HG03565 (cell line): ENCODE data around the gene SYTL5.

Experiments used
- ATAC-seq: cut with Tn5 transposase; IDR thresholded peaks from one replicate; pipeline ENCODE4 v1.9.1; 2021; ENCODE audit warnings: mild to moderate bottlenecking, moderate library complexity; ENCODE audit not compliant: unreplicated experiment

Gene SYTL5

DNA sequence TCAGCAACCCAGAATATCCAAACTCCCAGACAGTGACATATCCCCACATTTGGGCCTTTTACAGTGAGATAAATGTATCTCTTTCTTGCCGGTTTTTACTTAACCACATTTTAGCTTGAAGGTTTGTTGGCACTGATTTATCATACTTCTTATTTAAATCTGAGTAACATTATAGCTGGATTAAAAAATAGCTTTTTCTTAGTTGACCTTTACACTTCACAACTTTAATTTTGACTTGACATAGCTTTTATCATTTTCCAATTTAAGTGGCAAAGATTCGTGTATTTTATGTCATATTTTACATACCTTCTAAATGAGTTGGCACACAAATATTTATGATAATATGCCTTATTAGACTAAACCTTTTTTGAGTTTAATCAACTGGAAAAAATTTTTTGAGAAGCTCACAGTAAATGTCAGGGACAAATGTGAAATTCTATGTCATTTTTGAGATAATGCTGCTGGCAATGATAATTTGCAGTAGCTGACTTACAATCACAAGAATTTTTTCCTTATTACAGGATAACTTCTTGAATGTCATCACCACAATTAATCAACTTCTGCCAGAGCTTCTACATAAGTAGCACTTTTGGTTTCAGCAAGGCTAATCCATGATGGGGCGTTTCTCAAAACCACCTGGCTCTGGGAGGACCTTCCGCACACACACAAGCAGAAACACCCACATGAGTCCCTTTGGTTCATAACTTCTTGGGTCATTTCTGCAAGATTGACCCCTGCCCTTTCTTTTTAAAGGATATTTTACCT, 80.3 kb downstream of the SYTL5 start:
- no peak for ATAC-seq

DNA sequence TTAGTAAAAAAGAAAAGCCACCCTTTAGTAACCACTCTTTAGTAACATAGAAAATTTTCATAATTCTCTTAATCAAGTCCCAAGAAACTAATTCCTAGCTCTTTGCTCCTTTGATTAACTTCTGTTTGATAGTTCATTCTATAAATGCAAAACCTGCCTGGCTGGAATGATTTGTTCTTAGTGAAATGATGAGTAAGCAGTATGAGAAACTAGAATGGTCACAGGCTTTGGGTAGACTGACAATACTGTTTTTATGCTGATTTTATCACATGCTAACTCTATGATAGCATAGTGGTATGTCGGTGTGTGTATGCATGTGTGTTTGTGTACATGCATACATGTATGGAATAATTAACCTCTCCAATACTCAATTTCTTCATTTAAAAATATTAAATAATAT, 81.2 kb downstream of the SYTL5 start:
- no peak for ATAC-seq

DNA sequence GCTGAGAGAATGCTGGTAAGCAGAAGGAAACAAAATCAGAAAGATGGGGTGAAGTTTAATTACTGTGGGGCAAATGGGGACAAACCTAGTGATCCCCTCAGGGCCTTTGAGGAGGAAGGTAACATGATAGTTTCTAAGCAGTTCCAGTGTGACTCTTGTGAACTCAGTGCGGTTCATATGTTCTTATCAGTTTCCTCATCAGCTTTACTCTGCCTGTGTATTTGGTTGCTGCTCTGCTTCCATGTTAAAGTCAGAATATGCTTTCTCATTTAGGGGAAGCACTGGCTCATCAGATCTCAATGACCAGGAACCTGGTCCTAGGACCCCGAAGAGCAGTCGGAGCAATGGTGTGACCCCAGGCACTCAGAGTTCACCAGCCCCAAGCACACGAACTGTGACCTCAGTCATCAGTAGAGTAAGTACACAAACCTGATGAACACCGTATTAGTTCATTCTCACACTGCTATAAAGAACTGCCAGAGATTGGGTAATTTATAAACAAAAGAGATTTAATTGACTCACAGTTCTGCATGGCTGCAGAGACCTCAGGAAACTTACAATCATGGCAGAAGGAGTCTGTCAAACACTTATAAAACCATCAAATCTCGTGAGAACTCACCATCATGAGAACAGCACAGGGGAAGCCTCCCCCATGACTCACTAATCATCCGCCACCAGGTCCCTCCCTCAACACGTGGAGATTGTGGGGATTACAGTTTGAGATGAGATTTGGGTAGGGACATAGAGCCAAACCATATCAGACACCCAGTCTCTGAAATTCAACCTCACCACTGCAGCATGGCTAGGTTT, 83.0 kb downstream of the SYTL5 start:
- ATAC-seq: no peak

DNA sequence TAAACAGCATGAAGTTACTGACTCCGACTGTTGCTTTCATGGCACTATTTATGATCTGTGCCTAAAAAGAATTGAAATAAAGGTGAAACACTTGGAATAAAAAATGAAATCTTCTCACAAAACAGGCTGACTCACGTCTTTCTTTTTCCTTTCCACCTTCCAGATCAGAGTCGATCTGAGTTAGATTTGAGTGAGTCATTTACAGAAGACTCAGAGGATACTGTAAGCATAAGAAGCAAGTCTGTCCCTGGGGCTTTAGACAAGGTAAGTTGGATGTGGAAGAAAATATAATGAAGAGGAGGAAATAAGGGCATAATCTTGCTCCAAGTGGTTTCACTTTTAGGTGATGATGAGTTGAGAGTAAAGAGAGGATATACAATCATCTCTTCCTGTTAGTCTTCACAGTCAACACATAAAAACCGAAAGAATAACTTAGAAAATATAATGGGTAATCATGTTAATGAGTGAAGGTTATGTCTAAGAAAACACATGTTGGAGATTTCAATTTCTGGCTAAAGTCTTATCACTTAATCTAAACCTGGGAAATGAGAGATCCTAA, 89.7 kb downstream of the SYTL5 start:
- no peak for ATAC-seq

DNA sequence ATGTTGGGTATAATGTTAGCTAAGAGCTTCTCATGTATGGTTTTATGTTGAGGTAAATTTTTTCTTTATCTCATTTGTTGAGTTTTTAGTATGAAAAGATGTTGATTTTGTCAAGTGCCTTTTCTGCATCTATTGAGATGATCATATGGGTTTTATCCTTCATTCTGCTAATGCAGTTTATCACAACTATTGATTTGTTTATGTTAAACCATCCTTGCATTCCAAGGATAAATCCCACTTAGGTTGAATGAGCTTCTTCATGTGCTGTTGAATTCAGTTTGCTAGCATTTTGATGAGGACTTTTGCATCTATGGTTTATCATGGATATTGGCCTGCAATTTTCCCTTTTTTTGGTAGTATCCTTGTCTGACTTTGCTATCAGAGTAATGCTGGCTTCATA, 93.3 kb downstream of the SYTL5 start:
- ATAC-seq: no peak

DNA sequence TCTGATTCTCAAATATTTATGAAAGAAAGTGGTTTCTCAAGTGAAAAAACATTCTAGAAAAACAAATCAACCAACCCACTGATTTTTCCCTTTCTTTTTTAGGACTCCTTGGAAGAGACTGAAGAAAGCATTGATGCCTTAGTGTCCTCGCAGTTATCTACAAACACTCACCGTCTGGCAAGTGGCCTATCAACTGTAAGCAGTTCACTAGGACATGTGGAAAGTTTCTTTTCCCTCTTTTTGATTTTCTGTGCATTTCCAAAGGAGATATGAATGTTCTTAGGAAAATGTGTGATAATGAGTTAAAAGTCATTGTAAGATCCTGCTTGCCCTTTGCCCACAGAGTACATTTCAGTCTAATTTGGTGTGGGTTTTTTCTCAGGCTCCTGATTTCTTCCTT, 95.9 kb downstream of the SYTL5 start:
- no peak for ATAC-seq

DNA sequence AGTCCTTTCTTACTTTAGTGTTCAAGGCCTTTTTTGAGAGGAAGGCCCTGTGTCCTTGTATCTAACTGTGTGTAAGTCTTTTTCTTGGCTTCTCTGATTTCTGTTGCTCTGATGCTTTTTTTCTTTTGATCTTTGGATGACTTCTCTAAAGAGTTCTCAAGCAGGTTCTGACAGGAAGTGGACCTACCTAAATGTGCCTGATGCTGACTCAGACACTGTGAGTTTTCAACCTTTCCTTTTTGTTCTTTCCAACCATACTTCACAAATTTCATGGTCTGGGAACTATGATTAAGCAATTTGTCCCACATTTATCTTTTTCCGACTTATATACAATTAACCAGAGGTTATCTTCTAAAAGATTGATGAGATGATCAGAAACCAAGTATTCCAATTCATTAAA, 96.5 kb downstream of the SYTL5 start:
- no peak for ATAC-seq

DNA sequence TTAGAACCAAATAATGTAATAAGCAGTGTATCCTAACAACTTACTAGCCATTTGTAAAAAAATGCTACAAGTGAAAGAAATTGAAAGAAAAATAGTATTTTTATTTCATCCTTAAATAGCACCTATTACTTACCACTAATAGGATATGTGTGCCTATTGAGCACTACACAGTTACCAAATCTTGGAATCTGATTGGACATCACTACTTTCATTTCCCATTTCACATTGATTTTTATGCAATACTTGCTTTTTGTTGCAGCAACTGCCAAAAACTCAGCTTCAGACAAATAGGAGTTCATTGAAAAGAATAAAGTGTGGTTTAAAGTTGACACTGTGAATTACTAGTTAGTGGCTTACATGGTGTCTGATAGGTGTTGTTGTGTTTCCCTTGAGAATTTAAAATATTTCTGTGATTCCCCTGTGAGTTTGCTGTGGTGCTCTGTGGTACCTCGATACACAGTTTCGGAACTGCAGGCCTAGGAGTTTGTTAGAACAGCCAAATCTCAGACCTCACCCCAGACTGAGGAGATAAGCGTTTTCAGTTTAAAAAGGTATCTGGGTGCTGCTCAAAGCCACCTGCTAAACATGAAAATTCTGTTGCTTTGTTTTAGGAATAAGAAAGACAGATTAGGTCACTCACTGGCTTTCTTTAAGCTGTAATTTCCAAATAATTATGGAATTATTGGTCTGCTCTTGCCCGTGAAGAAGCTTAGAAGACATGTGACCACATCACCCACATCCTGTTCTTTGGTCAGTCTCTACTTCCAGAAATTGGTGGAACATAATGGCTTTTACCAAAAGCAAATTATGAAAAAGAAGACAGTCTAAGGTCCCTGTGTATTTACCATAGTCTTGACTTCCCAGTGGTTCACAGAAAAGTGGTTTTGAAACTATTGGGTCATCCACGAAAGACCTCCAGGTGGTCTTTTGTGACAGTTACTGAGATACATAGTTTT, 97.8 kb downstream of the SYTL5 start:
- peak; percentile 84 for ATAC-seq

DNA sequence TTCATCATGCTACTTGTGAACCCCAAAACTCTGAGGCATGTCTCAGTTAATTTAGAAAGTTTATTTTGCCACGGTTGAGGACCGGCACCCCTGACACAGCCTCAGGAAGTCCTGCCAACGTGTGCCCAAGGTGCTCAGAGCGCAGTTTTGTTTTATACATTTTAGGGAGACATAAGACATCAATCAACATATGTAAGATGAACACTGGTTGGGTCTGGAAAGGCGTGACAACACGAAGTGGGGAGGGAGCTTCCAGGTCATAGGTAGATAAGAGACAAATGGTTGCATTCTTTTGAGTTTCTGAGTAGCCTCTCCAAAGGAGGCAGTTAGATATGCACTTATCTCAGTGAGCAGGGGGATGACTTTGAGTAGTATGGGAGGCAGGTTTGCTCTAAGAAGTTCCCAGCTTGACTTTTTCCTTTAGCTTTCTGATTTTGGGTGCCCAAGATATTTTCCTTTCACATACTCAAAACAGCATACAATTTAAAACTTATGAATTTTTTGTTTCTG, 98.9 kb downstream of the SYTL5 start:
- no peak for ATAC-seq

DNA sequence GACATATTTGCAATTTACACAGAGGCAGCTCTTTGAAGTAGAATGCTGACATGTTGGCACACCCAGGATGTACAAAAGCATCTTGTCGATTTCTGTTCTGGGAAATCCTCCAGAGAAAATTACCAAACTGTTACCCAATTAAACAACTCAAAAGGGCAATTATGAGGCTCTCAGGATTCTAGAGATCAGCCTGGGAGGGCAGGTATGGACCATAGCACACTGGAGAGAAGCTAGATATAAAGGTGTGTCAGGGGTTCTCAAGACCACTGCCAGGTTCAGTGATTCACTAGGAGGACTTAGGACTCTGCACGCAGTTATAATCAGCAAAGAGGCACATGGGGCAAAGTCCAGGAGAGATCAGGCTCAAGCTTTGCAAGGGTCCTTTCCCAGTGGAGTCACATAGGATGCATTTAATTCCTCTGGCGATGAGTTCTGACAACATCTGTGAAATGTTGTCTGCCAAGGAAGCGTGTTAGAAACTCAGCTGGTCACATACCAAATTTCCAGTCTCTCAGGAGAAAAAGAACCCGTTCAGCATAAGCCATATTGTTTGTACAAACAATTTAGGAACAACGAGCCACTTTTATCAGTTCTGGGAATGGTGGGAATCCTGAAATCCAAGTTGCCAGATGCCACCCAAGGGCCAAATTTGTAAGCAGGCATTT, 100.8 kb downstream of the SYTL5 start:
- no peak for ATAC-seq

DNA sequence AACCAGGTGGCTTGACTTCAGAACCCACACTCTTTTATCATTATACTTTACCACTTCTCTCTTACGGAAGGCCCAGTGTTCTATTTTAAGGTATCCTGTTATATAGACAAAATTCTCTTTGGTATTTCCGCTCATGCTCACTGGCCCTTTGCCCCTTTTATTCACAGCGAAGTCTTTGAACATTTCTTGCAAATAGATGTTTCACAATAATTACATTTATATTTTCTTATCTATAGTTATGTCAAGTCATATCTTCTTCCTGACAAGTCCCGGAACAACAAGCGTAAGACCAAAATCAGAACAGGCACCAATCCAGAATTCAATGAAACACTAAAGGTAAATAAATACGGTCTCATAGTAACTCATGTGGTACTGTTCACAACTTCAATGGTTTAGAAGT, 102.0 kb downstream of the SYTL5 start:
- no peak for ATAC-seq

DNA sequence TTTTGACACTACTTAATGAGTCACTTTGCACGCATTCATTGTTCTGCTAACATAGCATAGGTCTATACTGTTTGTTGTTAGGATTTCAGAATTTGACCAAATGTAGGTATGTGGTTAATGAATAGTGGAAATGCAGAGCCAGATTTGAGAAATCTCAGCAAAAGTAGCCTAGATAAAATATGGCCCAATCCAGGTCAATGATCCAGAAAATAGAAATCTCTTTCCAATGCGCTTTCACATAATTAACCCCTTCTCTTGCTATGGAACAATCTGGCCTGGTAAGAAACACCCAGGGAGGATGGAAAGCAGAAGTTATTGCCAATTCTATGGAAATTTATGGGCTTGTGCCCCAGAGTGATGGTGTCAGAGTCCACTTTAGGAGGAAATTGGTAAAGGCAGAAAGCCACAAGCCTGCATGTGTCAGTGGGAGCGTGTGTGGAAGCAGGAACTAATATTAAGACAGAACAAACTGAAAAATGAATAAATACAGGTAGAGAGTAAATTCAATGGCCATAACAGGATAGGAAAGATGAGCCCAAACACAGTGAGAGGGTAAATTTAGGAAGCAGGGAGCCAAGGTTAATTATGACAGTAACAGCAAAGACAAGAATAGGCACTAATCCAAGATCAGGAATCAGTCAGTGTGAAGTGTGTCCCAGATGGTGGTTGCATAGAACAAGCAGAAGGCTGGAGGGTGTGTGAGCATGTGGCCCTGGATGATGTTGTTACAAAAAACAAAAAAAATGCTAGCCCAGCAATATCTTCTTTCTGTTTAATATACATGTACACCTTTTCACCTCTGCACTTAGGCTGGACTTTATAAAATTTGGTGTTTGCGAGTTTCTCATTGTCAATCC, 102.9 kb downstream of the SYTL5 start:
- ATAC-seq: no peak

DNA sequence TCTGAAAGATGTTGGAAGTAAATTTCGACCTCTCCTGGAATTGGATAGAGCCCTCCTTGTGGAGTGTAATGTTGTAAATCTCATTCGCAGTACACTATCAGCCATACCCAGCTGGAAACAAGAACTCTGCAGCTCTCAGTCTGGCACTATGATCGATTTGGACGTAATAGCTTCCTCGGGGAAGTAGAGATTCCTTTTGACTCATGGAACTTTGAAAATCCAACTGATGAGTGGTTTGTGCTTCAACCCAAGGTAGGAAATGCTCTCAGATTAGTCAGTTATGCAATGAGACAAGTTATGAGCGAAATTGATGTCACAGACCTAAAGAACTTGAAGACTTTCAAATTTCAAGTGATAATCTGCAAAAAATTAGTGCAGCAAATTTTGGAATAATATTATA, 103.9 kb downstream of the SYTL5 start:
- ATAC-seq: no peak

DNA sequence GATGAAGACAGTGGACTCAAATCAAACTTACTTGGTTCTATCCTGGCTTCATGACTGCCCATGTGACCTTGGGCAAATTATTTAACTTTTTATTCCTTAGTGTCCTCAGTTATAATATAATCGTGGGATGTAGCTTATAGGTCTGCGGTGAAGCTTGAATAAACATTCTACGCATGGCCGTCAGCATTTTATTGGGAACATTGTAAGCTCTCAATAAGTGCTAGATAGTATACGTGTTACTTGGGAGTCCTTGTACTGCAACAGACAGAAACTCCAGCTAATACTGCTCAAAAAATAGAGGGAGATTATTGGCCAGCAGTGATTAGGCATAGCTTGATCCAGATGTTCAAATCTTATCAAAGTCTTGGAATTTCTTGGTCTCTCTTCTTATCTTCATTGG, 104.8 kb downstream of the SYTL5 start:
- ATAC-seq: no peak

DNA sequence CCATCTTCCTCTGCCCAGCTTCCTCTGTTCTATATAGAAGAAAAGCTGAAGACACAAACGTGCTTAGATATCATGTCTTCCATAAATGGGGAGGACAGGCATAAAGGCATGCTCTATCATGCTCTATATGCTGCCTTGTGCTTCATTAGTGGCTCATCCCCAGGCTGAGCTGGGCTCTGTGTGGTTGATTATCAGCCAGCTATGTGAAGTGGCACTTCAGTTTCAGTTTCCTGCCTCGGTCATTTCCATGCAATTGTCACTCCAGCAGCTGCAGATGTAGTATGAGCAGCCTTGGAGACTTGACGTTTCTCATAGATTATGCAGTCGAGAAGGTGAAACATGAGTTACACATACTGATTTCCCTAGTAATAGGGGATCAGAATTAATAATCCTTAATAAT, 106.2 kb downstream of the SYTL5 start:
- ATAC-seq: no peak

DNA sequence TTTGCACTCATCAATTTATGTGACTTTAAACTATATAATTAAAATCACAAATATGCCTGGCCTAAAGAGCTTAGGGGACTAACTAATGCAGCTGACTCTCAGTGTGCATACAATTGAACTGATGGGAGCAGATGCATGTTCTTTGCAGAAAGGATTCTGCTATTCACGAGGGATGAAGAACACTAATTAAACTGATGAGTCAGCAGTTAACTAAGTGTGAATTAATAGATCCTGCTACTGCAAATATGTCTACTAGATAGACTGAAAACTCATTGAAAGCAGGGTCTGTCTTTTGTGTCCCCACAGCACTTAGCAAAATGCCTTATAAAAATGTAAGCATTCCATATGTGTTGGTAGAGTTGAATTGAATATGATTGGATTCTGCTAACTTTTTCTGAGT, 110.4 kb downstream of the SYTL5 start:
- no peak for ATAC-seq

DNA sequence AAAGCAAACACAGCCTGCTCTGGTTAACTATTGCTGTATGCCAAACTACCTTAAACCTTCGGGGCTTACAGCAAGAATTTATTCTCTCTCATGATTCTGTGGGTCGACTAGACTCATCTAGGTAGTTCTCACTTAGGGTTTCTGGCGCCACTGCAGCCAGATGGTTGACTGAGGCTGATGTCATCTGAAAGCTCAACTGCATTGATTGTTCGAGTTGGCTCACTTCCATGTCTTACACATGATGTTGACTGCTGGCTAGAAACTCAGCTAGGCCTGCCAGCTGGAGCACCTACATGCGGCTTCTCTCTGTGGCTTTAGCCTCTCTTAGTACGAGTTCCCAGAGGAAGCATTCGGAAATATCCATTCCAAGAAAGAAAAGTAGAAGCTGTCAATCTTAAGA, 111.1 kb downstream of the SYTL5 start:
- no peak for ATAC-seq

DNA sequence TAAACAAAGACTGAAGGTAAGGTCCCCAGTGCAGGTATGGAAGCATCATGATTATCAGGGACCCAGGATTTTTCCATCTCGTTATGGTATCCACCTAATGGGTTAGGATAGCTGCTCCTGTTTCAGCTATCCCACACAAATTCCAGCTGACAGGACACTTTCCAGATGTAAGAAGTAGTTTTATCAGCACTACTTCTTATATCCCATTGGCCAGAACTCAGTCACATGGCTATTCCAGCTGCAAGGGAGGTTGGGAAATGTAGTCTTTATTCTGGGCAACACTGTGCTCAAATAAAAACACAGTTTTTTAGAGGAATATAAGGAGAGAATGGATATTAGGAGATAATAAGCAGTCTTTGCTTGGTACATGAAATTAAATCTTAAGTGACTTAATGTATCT, 117.6 kb downstream of the SYTL5 start:
- ATAC-seq: no peak

DNA sequence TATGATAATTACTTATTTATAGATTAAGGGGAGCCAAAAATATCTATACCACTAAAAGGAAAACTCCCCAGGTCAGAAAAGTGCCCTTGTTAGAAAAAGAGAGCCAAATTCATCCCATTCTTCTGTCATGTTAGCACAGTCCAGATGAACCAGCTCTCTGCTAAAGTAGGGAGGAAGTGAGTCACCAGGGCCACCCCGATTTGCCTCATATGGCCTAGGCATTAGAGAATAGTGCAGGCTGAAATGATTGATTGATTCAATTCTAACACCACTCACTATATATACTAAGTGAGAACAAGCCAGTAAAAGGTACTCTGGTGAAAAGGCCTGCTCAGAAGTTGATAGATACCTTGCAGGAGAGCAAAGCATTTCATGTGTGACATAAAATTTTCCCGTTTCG, 119.8 kb downstream of the SYTL5 start:
- no peak for ATAC-seq
